Measurements from ENCODE around the gene TNNI3K. TPM values are rescaled to one million over a fixed set of nuclear protein-coding genes. Genes with fewer than 3 reads are reported as not detected.

The TNNI3K gene
- total and polyA plus RNA-seq, 9 of the 15 experiments (the other 6 are each of a cell fraction or from before 2014, with no cell fraction given): 0.21 to 0.53 (median 0.32) TPM; not detected in 5

- Histone ChIP-seq H3K79me2 (ENCODE audit: control insufficient read depth, insufficient read depth, low read length) (no peaks in the 10 kb centered on the region), H3K9me1 (ENCODE audit: control insufficient read depth, insufficient read depth, low read length) (no peaks in the 10 kb centered on the region), H3K4me3 (no peak overlapping the region), H3K27ac (ENCODE audit: extremely low read depth, low read depth, low read length) (no peak overlapping the region), H2AFZ (ENCODE audit: low read depth, low read length) (no peak overlapping the region), H3K9ac (ENCODE audit: insufficient read depth in 1 of 2, low read depth in 2 of 2, low read length in 2 of 2) (no peak overlapping the region), H3K4me1 (replicated peaks in 1 of 2; ENCODE audit: control insufficient read depth in 2 of 2, insufficient read depth in 2 of 2, low read length in 2 of 2) (no peaks in the 10 kb centered on the region), H3K9me3 (replicated peaks; ENCODE audit: control insufficient read depth, insufficient read depth, low read depth, low read length) (no peaks in the 10 kb centered on the region), H3K4me2 (ENCODE audit: insufficient read depth, low read length) (no peak overlapping the region), H4K20me1 (replicated peaks; ENCODE audit: control insufficient read depth, insufficient read depth, low read length) (no peaks in the 10 kb centered on the region), H3K36me3 (ENCODE audit: control insufficient read depth, insufficient read depth, low read length) (no peaks in the 10 kb centered on the region), H3K27me3 (ENCODE audit: control insufficient read depth in 2 of 2, insufficient read depth in 2 of 2, low read length in 2 of 2) (no peaks in the 10 kb centered on the region)
- CTCF ChIA-PET (ENCODE audit: low intra/inter-chr PET ratio): no interaction called here
- DNase-seq (ENCODE audit: extremely low read depth in 1 of 4, low spot score in 3 of 4) (no peak), ATAC-seq (no peak), FAIRE-seq (no peak)
- 2% methylated on average over 4 of the region's 4 CpGs for WGBS (ENCODE audit: insufficient coverage, low coverage, missing lambda C conversion rate)
- POLR2A ChIA-PET: no interaction called here
- TF ChIP-seq ZNF57 (CRISPR knock-in tag; IDR thresholded peaks at IDR 0.05) (no peak), NR2C1 (IDR thresholded peaks at IDR 0.05) (no peak), NR2C1 (tag; IDR thresholded peaks at IDR 0.05) (no peak), HES1 (IDR thresholded peaks at IDR 0.05; ENCODE audit: low read depth) (no peak), BCOR (IDR thresholded peaks at IDR 0.05) (no peak), NONO (IDR thresholded peaks at IDR 0.05; ENCODE audit: low read depth in 2 of 2, low read length in 1 of 2) (no peak), ZNF699 (CRISPR knock-in tag; IDR thresholded peaks at IDR 0.05; ENCODE audit: insufficient replicate concordance) (no peak), HNRNPLL (IDR thresholded peaks at IDR 0.05; ENCODE audit: low read depth, low read length, poor library complexity, severe bottlenecking) (no peak), PHF21A (IDR thresholded peaks at IDR 0.05; ENCODE audit: borderline replicate concordance, low read depth) (no peak), L3MBTL2 (IDR thresholded peaks at IDR 0.05) (no peak), ETV1 (tag; conservative IDR thresholded peaks at IDR 0.05; ENCODE audit: low read depth) (no peak), SMARCC2 (IDR thresholded peaks at IDR 0.05; ENCODE audit: low read depth) (no peak), ZBTB26 (CRISPR knock-in tag; IDR thresholded peaks at IDR 0.05) (no peak)
- in situ Hi-C loops (cut with MboI): no loop called here
- no TSS peak for BruUV-seq (replicated peaks)
- intact Hi-C loops (cut with micrococcal nuclease): no loop called here
These were observed 2.6 kb downstream of the TNNI3K start for GRCh38 chr1:74237787-74238186.

Measured in K562 (cell line).